ENCODE results near the gene UBE2N.
"Not testable (repeated sequence)": the region's sequence is repeated elsewhere in the genome, so short reads cannot be mapped to it uniquely, and the experiment has no call there.

UBE2N gene

DNA sequence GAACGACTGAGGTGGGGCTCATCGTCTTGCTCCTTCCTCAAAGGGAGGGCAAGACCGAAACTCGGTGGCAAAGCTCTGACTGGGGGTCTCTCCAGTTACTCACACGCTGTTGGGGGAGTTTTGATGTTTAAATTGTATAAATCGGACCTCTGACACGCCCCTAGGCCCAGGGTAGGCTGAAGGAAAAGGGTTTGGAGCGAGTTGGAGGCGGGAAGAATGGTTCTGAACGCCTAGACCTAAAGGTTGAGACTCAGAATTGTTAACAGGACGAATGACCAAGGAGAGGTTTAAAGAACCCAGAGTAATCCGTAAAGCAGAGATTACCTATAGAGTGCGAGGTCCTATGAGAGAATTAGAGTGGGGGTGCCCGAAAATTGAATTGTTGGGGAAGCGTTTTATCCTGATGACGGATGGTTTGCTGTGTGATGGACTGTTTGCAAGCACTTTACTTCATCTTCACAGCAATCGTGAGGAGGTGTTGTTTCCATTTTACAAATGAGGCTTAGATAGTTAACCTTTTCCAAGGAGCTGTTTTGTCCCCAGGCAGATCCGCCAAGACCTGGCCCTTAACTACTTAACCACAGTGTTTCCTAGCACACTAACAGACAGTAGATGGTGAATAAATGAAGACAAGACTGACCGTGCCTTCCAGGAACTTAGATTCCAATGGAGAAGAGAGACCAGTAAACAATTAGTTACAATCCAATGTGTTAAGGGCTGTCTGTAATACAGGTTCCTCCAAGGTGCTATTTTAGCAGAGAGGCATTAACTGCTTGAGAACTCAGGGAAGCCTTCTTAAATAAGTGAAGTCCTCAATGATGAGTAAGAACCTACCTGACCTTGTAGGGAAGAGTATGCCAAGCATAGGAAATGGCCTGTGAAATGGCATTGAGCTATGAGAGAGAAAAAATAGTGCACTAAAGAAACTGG is 929 bp upstream of the UBE2N start:
- peak overlapping the region; percentile 94 for H3K27ac ChIP-seq (ENCODE audit: low read depth, low read length, severe bottlenecking)
- H3K4me1 ChIP-seq (ENCODE audit: control insufficient read depth, insufficient read depth, low read length, poor library complexity, severe bottlenecking): peaks cover 20% of the 10 kb centered on the region
- no peaks in the 10 kb centered on the region for H3K9me3 ChIP-seq (ENCODE audit: control insufficient read depth, low read length)
- WGBS, 2 experiments (ENCODE audit: insufficient coverage in 2 of 2): 3% methylated on average over 12 to 14 of the region's 19 CpGs
- no peaks in the 10 kb centered on the region for H3K36me3 ChIP-seq (ENCODE audit: control insufficient read depth, insufficient read depth, low read length)
- peak overlapping the region; percentile 96 for H3K4me3 ChIP-seq (ENCODE audit: extremely low read depth, insufficient read depth, low read length, poor library complexity, severe bottlenecking)

GRCh38 chr12:93441081-93441616 is 598 bp downstream of the UBE2N start:
- Histone ChIP-seq H3K4me3 (ENCODE audit: extremely low read depth, insufficient read depth, low read length, poor library complexity, severe bottlenecking) (peak overlapping the region; percentile 96), H3K9me3 (ENCODE audit: control insufficient read depth, low read length) (no peaks in the 10 kb centered on the region), H3K4me1 (ENCODE audit: control insufficient read depth, insufficient read depth, low read length, poor library complexity, severe bottlenecking) (peaks cover 20% of the 10 kb centered on the region), H3K36me3 (ENCODE audit: control insufficient read depth, insufficient read depth, low read length) (peaks cover 13% of the 10 kb centered on the region), H3K27ac (ENCODE audit: low read depth, low read length, severe bottlenecking) (peak overlapping the region; percentile 94)
- 0% methylated on average over 46 to 51 of the region's 55 CpGs for whole genome bisulfite sequencing, 2 experiments (ENCODE audit: insufficient coverage in 2 of 2)

- peak overlapping the region; percentile 94 for H3K27ac ChIP-seq (ENCODE audit: low read depth, low read length, severe bottlenecking)
Observed at GRCh38 chr12:93440043-93440835, 1.5 kb downstream of the UBE2N start.

DNA sequence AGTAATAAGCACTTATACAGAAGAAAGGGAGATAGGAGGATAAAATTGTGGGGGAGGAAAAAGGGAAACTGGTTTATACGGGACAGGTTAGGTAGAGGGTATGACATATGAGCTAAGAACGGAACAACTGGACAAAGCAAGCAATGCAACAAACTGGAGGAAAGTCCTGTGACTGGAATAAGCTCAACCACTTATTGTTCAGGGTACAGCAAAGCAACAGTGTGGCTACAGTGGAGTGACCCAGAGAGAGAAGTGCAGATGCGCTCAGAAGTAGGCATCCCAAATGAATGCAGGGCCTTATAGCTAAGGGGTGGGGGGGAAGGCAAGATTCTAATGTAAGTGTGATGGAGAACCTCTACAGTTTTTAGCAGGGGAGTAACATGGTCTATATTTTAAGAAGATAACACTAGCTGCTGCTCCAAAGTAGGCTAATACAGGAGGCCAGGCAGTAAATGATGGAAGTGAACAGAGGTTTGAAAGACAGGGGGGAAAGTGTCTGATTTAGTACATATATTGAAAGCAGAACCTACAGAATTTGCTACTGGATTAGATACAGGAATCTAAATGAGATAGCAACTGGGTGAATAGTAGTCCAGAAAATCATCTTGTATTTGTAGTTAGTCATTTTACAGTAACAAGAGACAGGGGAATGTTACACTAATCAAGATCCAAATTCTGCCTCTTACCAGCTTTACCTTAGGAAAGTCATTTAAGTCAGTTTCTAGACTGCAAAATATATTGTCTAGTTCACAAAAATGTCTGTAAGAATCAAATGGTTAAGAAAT is 3.3 kb downstream of the UBE2N start:
- Histone ChIP-seq H3K4me1 (ENCODE audit: control insufficient read depth, insufficient read depth, low read length, poor library complexity, severe bottlenecking) (peaks cover 17% of the 10 kb centered on the region), H3K4me3 (ENCODE audit: extremely low read depth, insufficient read depth, low read length, poor library complexity, severe bottlenecking) (no peak overlapping the region), H3K36me3 (ENCODE audit: control insufficient read depth, insufficient read depth, low read length) (peaks cover 13% of the 10 kb centered on the region), H3K27ac (ENCODE audit: low read depth, low read length, severe bottlenecking) (no peak overlapping the region), H3K9me3 (ENCODE audit: control insufficient read depth, low read length) (no peaks in the 10 kb centered on the region)
- WGBS, 2 experiments (ENCODE audit: insufficient coverage in 2 of 2): 92% methylated on average over 3 of the region's 3 CpGs

More at GRCh38 chr12:93440043-93440835, 1.5 kb downstream of the UBE2N start:
- peak overlapping the region; percentile 96 for H3K4me3 ChIP-seq (ENCODE audit: extremely low read depth, insufficient read depth, low read length, poor library complexity, severe bottlenecking)
- H3K36me3 ChIP-seq (ENCODE audit: control insufficient read depth, insufficient read depth, low read length): peaks cover 13% of the 10 kb centered on the region
- no peaks in the 10 kb centered on the region for H3K9me3 ChIP-seq (ENCODE audit: control insufficient read depth, low read length)
- H3K4me1 ChIP-seq (ENCODE audit: control insufficient read depth, insufficient read depth, low read length, poor library complexity, severe bottlenecking): peaks cover 20% of the 10 kb centered on the region
- 36 to 55% methylated on average over 6 to 8 of the region's 12 CpGs for WGBS, 2 experiments (ENCODE audit: insufficient coverage in 2 of 2)

- peaks cover 3% of the 10 kb centered on the region for H3K4me1 ChIP-seq (ENCODE audit: control insufficient read depth, insufficient read depth, low read length, poor library complexity, severe bottlenecking)
- H3K9me3 ChIP-seq (ENCODE audit: control insufficient read depth, low read length): no peaks in the 10 kb centered on the region
- H3K4me3 ChIP-seq (ENCODE audit: extremely low read depth, insufficient read depth, low read length, poor library complexity, severe bottlenecking): no peak overlapping the region
- WGBS, 2 experiments (ENCODE audit: insufficient coverage in 2 of 2): 86 to 92% methylated on average over 3 to 5 of the region's 5 CpGs
- H3K36me3 ChIP-seq (ENCODE audit: control insufficient read depth, insufficient read depth, low read length): peaks cover 16% of the 10 kb centered on the region
- no peak overlapping the region for H3K27ac ChIP-seq (ENCODE audit: low read depth, low read length, severe bottlenecking)
Observed at GRCh38 chr12:93434256-93434865, 7.4 kb downstream of the UBE2N start.

DNA sequence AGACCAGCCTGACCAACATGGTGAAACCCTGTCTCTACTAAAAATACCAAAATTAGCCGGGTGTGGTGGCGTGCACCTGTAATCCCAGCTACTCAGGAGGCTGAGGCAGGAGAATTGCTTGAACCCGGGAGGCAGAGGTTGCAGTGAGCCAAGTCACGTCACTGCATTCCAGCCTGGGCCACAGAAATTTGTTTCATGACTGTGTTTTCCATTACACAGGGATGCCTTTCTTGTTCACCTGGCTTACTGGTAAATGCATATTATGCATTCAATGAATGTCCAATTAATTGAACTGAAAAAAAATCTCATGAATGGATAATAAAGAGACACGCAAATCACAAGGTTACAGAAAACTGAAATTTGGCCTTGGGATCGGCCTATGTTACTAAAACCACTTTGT is 9.7 kb downstream of the UBE2N start:
- not testable (repeated sequence) for H3K9me3 ChIP-seq (ENCODE audit: control insufficient read depth, low read length); H3K4me3 ChIP-seq (ENCODE audit: extremely low read depth, insufficient read depth, low read length, poor library complexity, severe bottlenecking); H3K4me1 ChIP-seq (ENCODE audit: control insufficient read depth, insufficient read depth, low read length, poor library complexity, severe bottlenecking); H3K27ac ChIP-seq (ENCODE audit: low read depth, low read length, severe bottlenecking); H3K36me3 ChIP-seq (ENCODE audit: control insufficient read depth, insufficient read depth, low read length)
- WGBS, 2 experiments (ENCODE audit: insufficient coverage in 2 of 2): 98 to 99% methylated on average over 4 to 6 of the region's 6 CpGs

DNA sequence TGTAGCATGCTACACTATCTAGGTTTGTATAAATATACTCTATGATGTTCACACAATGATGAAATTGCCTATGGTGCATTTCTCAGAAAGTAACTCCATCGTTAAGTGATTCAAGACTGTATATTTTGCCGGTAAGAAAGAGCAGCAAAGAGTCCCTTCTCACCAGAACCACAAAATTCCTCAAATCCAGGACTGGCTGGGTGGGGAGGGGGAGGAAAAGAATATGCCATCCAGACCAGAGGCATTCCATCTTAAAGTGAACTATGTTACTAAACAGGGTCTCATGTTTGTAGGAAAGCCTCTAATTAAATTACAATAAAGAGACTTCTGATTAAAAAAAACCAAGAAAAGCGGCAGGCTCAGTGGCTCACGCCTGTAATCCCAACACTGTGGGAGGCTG is 11.5 kb downstream of the UBE2N start:
- no peak overlapping the region for H3K27ac ChIP-seq (ENCODE audit: low read depth, low read length, severe bottlenecking)
- peaks cover 13% of the 10 kb centered on the region for H3K4me1 ChIP-seq (ENCODE audit: control insufficient read depth, insufficient read depth, low read length, poor library complexity, severe bottlenecking)
- WGBS, 2 experiments (ENCODE audit: insufficient coverage in 2 of 2): no CpG with 5 or more reads among the region's 4 CpGs
- H3K9me3 ChIP-seq (ENCODE audit: control insufficient read depth, low read length): no peaks in the 10 kb centered on the region
- H3K4me3 ChIP-seq (ENCODE audit: extremely low read depth, insufficient read depth, low read length, poor library complexity, severe bottlenecking): no peak overlapping the region
- peaks cover 3% of the 10 kb centered on the region for H3K36me3 ChIP-seq (ENCODE audit: control insufficient read depth, insufficient read depth, low read length)

GRCh38 chr12:93429852-93430251 is 11.9 kb downstream of the UBE2N start:
- no peaks in the 10 kb centered on the region for H3K9me3 ChIP-seq (ENCODE audit: control insufficient read depth, low read length)
- 100% methylated on average over 1 of the region's 1 CpG; no CpG with 5 or more reads in 1 of the 2 experiments for WGBS, 2 experiments (ENCODE audit: insufficient coverage in 2 of 2)
- H3K27ac ChIP-seq (ENCODE audit: low read depth, low read length, severe bottlenecking): no peak overlapping the region
- H3K4me3 ChIP-seq (ENCODE audit: extremely low read depth, insufficient read depth, low read length, poor library complexity, severe bottlenecking): no peak overlapping the region
- H3K4me1 ChIP-seq (ENCODE audit: control insufficient read depth, insufficient read depth, low read length, poor library complexity, severe bottlenecking): peaks cover 18% of the 10 kb centered on the region
- H3K36me3 ChIP-seq (ENCODE audit: control insufficient read depth, insufficient read depth, low read length): peaks cover 3% of the 10 kb centered on the region

GRCh38 chr12:93429448-93429847 is 12.3 kb downstream of the UBE2N start:
- no peaks in the 10 kb centered on the region for H3K9me3 ChIP-seq (ENCODE audit: control insufficient read depth, low read length)
- WGBS, 2 experiments (ENCODE audit: insufficient coverage in 2 of 2): 100% methylated on average over 1 of the region's 1 CpG
- peaks cover 3% of the 10 kb centered on the region for H3K36me3 ChIP-seq (ENCODE audit: control insufficient read depth, insufficient read depth, low read length)
- H3K4me3 ChIP-seq (ENCODE audit: extremely low read depth, insufficient read depth, low read length, poor library complexity, severe bottlenecking): no peak overlapping the region
- no peak overlapping the region for H3K27ac ChIP-seq (ENCODE audit: low read depth, low read length, severe bottlenecking)
- H3K4me1 ChIP-seq (ENCODE audit: control insufficient read depth, insufficient read depth, low read length, poor library complexity, severe bottlenecking): peaks cover 21% of the 10 kb centered on the region
